Ovary (tissue), 9 donors: ENCODE data around the gene PLA2G4D. TPM values are rescaled to one million over a fixed set of nuclear protein-coding genes. Genes with fewer than 3 reads are reported as not detected.
"Not testable (repeated sequence)": the region's sequence is repeated elsewhere in the genome, so short reads cannot be mapped to it uniquely, and the experiment has no call there.

Experiments used
- DNase-seq, 5 donors: peaks; one replicate each; pipeline ENCODE4 v3.0.0-alpha.2; 2019 to 2020
- H3K27ac ChIP-seq, 2 donors: fragments of 200-600 bp; one replicate each; pipeline versions ENCODE4 v1.5.1 to v1.8.0; 2019 to 2022
- H3K27me3 ChIP-seq: fragments of 200-600 bp; one replicate; pipeline ENCODE4 v1.8.0; 2022
- H3K36me3 ChIP-seq: fragments of 200-600 bp; sonication (generic); one replicate; pipeline ENCODE4 v1.5.1; 2019
- H3K4me1 ChIP-seq: one replicate; pipeline ENCODE4 v1.8.1; 2013; ENCODE audit warnings: mild to moderate bottlenecking, moderate library complexity; ENCODE audit not compliant: insufficient read depth
- H3K4me3 ChIP-seq: fragments of 200-600 bp; sonication (generic); one replicate; pipeline ENCODE4 v1.5.1; 2017
- H3K9me3 ChIP-seq, 2 donors: fragments of 200-600 bp in 1 of 2; sonication (generic) in 1 of 2; one replicate each; pipeline versions ENCODE4 v1.5.1 to v1.8.1; 2013 to 2019; ENCODE audit warnings: mild to moderate bottlenecking in 1 of 2, moderate library complexity in 1 of 2
- CTCF ChIP-seq, 3 donors: fragments of 450-650 bp in 2 of 3; fragments of 200-600 bp in 1 of 3; IDR thresholded peaks; one replicate each; pipeline versions ENCODE4 v1.5.1 to v1.8.0; 2016 to 2022; ENCODE audit warnings: antibody characterized with exemption in 3 of 3, mild to moderate bottlenecking in 1 of 3
- EP300 ChIP-seq: sonication (generic); formaldehyde crosslinking; IDR thresholded peaks from one replicate; pipeline ENCODE4 v1.6.1; 2017; ENCODE audit warnings: antibody characterized with exemption
- POLR2A ChIP-seq: fragments of 450-650 bp; IDR thresholded peaks from one replicate; pipeline ENCODE4 v1.6.1; 2017; ENCODE audit warnings: antibody characterized with exemption, mild to moderate bottlenecking, moderate library complexity
- WGBS, 3 donors: extraction: QIAGEN DNeasy Blood & Tissue Kit in 1 of 3; methylation state at CpG; one replicate each; pipeline versions ENCODE4 v1.1.5 to v1.1.7; 2013 to 2017; 5-methylcytosine and 5-hydroxymethylcytosine counted together
- intact Hi-C, 4 donors: fragments of 100-400 bp; cut with DNase I; formaldehyde crosslinking; loops; one replicate each; pipeline versions ENCODE4 v1.11.0 to v1.15.1; 2022 to 2023
- polyA plus RNA-seq, 2 donors: library from polyadenylated mRNA; stranded (reverse); fragments of 200-250 nt in 1 of 2; fragments of 350-450 nt in 1 of 2; fragmentation: Illumina TruSeq in 1 of 2; extraction: RNeasy Lipid Tissue Mini Kit (QIAGEN cat#74804) in 1 of 2; gene quantifications; one replicate each; pipeline ENCODE4 v1.2.3, GENCODE V29; 2013 to 2014
- total RNA-seq, 7 donors: library from RNA; depleted of rRNA in 2 of 7; stranded (reverse); fragments of >200 nt in 2 of 7; fragmentation: NEBNext Ultra II Directional in 3 of 7; extraction: Animal tissue kit (Norgen Biotek cat#: 25700) in 3 of 7; gene quantifications; one replicate each; pipeline versions ENCODE4 v1.1.0 to v1.2.4, GENCODE V29; 2016 to 2023
- donor health status: DM: no; HTN: no; CAD: no; lungs with moderate emphysema.
- donor health status: DM: no; HTN: no; CAD: no.
- donor health status: Bipolar disorder and iron deficiency.
- donor health status: DM: yes; HTN: yes; CAD: no.
- donor health status: DM: no; HTN: no; CAD: no.
- donor health status: DM: yes; HTN: yes; CAD: no.

The PLA2G4D gene
- total and polyA plus RNA-seq, 9 donors: 0.11 to 0.12 TPM; not detected in 7

DNA sequence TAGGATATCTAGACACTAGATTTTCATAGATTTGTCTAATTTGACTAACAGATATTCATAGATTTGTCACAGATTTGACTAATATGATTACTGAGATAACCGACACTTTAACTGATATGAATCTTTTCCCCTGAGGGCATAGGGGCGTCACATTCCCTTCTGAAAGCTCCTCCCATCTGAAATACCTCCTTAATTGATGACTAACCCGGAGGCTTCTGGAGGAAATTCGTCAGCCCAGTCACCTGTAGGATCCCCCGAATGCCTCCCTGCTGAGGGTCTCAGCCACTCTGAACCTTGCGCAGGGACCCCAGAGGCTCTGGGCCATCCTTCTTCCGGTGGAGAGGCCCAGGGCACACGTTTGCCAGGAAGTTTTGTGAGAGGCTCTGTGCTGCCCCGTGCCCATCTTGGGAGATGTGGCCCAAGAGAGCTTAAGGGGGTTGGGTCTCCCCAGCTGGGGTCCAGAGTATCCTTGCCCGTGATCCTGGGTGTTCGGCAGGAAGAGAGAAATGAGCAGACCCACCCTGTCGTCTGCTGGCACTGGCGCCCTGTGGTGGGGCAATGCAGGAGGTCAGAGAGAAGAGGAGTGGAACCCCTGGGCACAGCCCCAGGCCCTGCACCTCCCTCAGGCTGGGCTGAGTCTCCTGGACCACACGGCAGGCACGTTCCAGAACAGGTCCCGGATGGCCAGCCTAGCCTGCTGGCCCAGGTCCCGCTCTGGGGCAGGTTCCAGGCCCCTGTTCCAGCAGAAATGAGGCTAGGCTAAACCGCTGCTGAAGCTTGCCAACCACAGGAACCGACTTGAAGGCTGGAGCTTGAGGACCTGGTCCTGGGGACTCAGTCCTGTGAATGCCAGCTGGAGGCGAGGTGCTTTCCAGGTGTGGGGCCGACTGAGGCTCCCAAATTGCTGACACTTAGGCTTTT, 1.7 kb downstream of the PLA2G4D start:
- intact Hi-C loops: no loop called here
- no peak for TF ChIP-seq EP300
- no peak for TF ChIP-seq POLR2A
- no peak for TF ChIP-seq CTCF (IDR thresholded peaks at IDR 0.05)
- Histone ChIP-seq H3K36me3 (no peaks in the 10 kb centered on the region), H3K27ac (no peak overlapping the region), H3K4me1 (no peaks in the 10 kb centered on the region), H3K9me3 (no peaks in the 10 kb centered on the region), H3K27me3 (no peaks in the 10 kb centered on the region), H3K4me3 (no peak overlapping the region)
- DNase-seq: no peak
- WGBS, 3 donors: 73 to 76% (median 74%) methylated on average over 19 to 21 of the region's 21 CpGs

- intact Hi-C loops, DNase-seq: not testable (repeated sequence)
Measured at GRCh38 chr15:42091753-42092397, 2.5 kb downstream of the PLA2G4D start.

DNA sequence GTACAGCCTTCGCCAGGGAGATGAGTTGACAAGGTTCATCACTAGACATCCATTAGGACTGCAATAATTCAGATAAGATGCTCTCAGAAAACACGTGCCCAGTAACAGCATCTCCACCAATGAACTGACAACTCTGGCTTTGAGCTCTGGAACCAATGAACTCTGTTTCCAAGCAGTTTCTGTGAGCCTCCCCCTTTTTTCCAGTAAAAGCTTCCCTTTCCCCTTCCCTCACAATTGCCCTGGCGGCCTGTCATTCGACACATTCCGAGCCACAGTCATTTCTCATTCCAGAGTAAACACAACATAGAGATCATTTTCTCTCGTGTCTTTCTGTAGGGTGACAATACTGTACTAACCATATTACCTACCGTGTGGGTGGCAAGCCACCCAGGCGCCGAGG, 3.6 kb downstream of the PLA2G4D start:
- TF ChIP-seq POLR2A: no peak
- TF ChIP-seq EP300: no peak
- no peak for TF ChIP-seq CTCF (IDR thresholded peaks at IDR 0.05)
- Histone ChIP-seq H3K4me3 (no peak overlapping the region), H3K27ac (no peak overlapping the region), H3K4me1 (no peaks in the 10 kb centered on the region), H3K9me3 (no peaks in the 10 kb centered on the region), H3K27me3 (no peaks in the 10 kb centered on the region), H3K36me3 (no peaks in the 10 kb centered on the region)
- WGBS, 3 donors: 83 to 85% (median 84%) methylated on average over 9 of the region's 9 CpGs
- no peak for DNase-seq
- intact Hi-C loops: no loop called here

More at GRCh38 chr15:42091753-42092397, 2.5 kb downstream of the PLA2G4D start:
- 74 to 77% (median 76%) methylated on average over 14 of the region's 14 CpGs for WGBS, 3 donors
- H3K9me3 ChIP-seq, H3K27me3 ChIP-seq, H3K36me3 ChIP-seq, H3K4me3 ChIP-seq, H3K4me1 ChIP-seq, H3K27ac ChIP-seq: not testable (repeated sequence)

DNA sequence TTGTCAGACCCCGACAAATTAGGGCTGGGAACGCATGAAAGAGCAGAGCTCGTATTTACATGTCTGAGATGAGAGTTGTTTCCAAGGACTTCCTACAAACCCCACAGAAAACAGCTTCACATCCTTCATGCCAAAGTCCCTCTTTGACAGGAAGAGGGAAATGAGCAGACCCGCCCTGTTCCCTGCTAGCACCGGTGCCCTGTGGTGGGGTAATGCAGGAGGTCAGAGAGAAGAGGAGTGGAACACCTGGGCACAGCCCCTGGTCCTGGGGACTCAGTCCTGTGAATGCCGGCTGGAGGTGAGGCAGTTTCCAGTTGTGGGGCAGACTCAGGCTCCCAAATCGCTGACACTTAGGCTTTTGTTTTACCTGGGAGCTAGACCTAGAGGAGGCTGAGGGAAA, 4.0 kb downstream of the PLA2G4D start:
- no peaks in the 10 kb centered on the region for H3K36me3 ChIP-seq
- TF ChIP-seq POLR2A (no peak), EP300 (no peak), CTCF (IDR thresholded peaks at IDR 0.05) (no peak)
- no peak for DNase-seq
- H3K27ac ChIP-seq: no peak overlapping the region
- H3K4me1 ChIP-seq: no peaks in the 10 kb centered on the region
- H3K9me3 ChIP-seq: no peaks in the 10 kb centered on the region
- no peak overlapping the region for H3K4me3 ChIP-seq
- no peaks in the 10 kb centered on the region for H3K27me3 ChIP-seq
- WGBS, 3 donors: 55 to 60% (median 56%) methylated on average over 7 of the region's 7 CpGs
- intact Hi-C loops: no loop called here

DNA sequence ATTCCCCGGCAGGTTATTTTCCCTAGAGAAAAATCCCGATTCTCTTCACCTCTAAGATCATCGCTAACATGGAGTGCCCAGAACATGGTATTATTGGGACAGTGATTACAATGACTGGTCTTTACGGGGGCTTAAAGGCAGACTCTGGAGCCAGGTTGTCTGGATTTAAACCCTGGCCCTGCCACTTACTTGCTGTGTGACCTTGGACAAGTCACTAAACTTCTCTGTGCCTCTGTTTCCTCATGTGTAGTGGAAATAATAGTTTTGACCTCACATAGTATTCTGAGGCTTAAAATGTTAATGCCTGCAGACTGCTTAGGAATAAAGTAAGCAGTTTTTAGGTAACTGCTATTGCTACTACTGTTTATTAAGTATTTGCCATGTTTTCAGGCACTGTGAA, 4.4 kb downstream of the PLA2G4D start:
- TF ChIP-seq EP300: no peak
- no peak for TF ChIP-seq POLR2A
- no peak for TF ChIP-seq CTCF (IDR thresholded peaks at IDR 0.05)
- no peaks in the 10 kb centered on the region for H3K9me3 ChIP-seq
- intact Hi-C loops: no loop called here
- H3K27me3 ChIP-seq: no peaks in the 10 kb centered on the region
- no peaks in the 10 kb centered on the region for H3K36me3 ChIP-seq
- H3K4me3 ChIP-seq: no peak overlapping the region
- no peak for DNase-seq
- H3K27ac ChIP-seq: no peak overlapping the region
- no peaks in the 10 kb centered on the region for H3K4me1 ChIP-seq
- WGBS, 3 donors: 90 to 92% (median 90%) methylated on average over 4 of the region's 4 CpGs
